ENCODE results near the gene MAMDC2.

Gene MAMDC2

DNA sequence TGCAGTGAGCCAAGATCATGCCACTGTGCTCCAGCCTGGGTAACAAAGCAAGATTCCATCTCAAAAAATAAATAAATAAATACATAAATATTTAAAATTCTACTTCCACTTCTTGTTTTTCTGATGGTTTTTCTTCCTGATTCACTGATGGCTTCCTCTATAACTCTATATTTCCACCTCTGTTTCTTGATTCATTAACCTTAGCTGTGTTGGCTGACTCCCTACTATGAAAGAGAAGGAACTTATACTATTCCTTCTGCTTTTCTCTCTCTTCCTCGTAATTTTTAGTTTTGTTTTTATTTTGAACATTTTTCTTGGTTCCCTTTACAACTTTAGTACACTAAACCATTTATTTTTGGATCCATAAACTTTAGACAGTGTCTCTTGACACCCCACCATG, 103.5 kb downstream of the MAMDC2 start:
- no peak overlapping the region for H3K4me3 ChIP-seq (ENCODE audit: low read depth, low read length)
- DNase-seq (ENCODE audit: low read depth), result no peak
- TF ChIP-seq, protein P1, sequence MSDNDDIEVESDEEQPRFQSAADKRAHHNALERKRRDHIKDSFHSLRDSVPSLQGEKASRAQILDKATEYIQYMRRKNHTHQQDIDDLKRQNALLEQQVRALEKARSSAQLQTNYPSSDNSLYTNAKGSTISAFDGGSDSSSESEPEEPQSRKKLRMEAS (IDR thresholded peaks at IDR 0.05; ENCODE audit: low read depth, low read length), result no peak
- TF ChIP-seq MYC (IDR thresholded peaks at IDR 0.05; ENCODE audit: low read depth, low read length) (no peak), POLR2A (IDR thresholded peaks at IDR 0.05; ENCODE audit: extremely low read depth, insufficient read length) (no peak)
- TF ChIP-seq, protein P2, sequence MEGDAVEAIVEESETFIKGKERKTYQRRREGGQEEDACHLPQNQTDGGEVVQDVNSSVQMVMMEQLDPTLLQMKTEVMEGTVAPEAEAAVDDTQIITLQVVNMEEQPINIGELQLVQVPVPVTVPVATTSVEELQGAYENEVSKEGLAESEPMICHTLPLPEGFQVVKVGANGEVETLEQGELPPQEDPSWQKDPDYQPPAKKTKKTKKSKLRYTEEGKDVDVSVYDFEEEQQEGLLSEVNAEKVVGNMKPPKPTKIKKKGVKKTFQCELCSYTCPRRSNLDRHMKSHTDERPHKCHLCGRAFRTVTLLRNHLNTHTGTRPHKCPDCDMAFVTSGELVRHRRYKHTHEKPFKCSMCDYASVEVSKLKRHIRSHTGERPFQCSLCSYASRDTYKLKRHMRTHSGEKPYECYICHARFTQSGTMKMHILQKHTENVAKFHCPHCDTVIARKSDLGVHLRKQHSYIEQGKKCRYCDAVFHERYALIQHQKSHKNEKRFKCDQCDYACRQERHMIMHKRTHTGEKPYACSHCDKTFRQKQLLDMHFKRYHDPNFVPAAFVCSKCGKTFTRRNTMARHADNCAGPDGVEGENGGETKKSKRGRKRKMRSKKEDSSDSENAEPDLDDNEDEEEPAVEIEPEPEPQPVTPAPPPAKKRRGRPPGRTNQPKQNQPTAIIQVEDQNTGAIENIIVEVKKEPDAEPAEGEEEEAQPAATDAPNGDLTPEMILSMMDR (IDR thresholded peaks at IDR 0.05; ENCODE audit: low read depth, low read length), result no peak

DNA sequence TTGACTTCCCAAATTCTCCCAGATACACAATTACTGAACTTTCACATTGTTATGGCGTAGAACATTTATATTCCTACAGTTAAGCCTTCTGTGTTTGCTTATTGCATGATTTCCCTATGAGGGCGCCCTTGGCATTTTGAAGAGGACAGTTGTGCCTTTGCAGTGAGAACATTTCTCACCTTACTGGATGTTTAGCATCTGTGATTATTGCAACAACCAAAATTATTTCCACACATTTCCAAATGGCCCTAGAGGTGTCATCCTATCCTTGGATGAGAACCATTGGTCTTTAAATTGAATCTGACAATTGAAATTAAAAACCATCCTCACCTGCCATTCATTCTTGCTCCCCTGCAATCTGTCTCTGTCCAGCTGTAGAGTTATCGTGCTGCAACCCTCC, 104.0 kb downstream of the MAMDC2 start:
- no peak overlapping the region for H3K4me3 ChIP-seq (ENCODE audit: low read depth, low read length)
- TF ChIP-seq, protein P2 (IDR thresholded peaks at IDR 0.05; ENCODE audit: low read depth, low read length), result no peak
- TF ChIP-seq POLR2A (IDR thresholded peaks at IDR 0.05; ENCODE audit: extremely low read depth, insufficient read length), result no peak
- TF ChIP-seq, protein P1 (IDR thresholded peaks at IDR 0.05; ENCODE audit: low read depth, low read length), result no peak
- no peak for TF ChIP-seq MYC (IDR thresholded peaks at IDR 0.05; ENCODE audit: low read depth, low read length)
- no peak for DNase-seq (ENCODE audit: low read depth)

DNA sequence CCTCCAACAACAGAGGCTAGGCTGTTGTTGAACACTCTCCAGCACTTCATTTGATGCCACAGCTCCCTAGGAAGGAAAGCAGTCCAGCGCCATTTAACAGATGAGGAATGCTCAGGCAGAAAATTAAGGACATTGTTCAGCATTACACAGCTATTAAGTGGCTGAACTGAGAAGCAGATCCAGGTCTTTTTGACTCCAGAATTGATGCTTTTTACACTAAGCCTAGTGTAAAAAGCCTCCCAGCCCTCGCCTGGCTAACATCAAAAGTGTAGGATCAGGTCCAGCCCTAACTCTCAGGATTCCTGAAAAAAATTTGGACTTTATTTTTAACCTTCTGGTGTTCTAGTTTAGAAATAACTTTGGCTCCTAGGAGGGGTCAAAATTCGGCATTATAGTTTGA, 108.7 kb downstream of the MAMDC2 start:
- DNase-seq (ENCODE audit: low read depth), result no peak
- TF ChIP-seq MYC (IDR thresholded peaks at IDR 0.05; ENCODE audit: low read depth, low read length), result no peak
- TF ChIP-seq, protein P1 (IDR thresholded peaks at IDR 0.05; ENCODE audit: low read depth, low read length), result no peak
- TF ChIP-seq, protein P2 (IDR thresholded peaks at IDR 0.05; ENCODE audit: low read depth, low read length), result no peak
- no peak for TF ChIP-seq POLR2A (IDR thresholded peaks at IDR 0.05; ENCODE audit: extremely low read depth, insufficient read length)

DNA sequence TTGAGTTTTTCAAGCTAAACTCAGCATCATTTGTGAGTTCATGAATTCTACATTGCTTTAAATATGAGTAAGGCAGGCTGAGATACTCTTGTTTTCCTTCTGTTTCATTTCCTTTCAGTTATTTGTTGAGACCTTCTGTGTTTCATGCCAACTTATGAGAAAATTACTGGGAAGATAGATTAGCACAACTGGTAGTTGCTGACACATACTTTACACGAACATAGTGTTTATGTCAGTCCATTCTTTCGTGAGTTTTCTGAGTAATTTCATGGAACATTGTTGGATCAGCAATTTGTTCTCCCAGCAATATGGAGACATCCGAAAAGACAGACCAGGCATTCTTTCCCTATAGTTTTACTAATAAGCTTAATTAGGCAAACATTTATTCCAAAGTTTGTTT, 113.1 kb downstream of the MAMDC2 start:
- H3K4me3 ChIP-seq (ENCODE audit: low read depth, low read length), result no peak overlapping the region
- no peak for DNase-seq (ENCODE audit: low read depth)
- TF ChIP-seq, protein P1 (IDR thresholded peaks at IDR 0.05; ENCODE audit: low read depth, low read length), result no peak
- TF ChIP-seq, protein P2 (IDR thresholded peaks at IDR 0.05; ENCODE audit: low read depth, low read length), result no peak
- TF ChIP-seq POLR2A (IDR thresholded peaks at IDR 0.05; ENCODE audit: extremely low read depth, insufficient read length) (no peak), MYC (IDR thresholded peaks at IDR 0.05; ENCODE audit: low read depth, low read length) (no peak)

More for the DNA sequence above, 108.7 kb downstream of the MAMDC2 start:
- no peak overlapping the region for H3K4me3 ChIP-seq (ENCODE audit: low read depth, low read length)

DNA sequence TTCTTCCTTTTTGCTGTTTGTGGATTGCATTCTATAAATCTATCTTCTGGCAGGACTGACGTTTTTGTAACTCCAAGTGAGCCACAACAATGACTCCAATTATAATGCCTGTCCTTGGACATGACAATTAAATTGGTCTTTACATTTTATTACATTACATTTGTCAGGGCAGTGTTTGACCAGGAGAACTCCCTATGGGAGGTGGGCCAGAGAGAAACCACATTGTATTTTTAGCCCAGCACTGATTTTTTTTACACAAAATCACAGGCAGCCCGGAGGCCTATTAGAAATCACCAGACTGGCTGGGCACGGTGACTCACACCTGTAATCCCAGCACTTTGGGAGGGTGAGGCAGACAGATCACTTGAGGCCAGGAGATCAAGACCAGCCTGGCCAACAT, 116.0 kb downstream of the MAMDC2 start:
- no peak for DNase-seq (ENCODE audit: low read depth)
- H3K4me3 ChIP-seq (ENCODE audit: low read depth, low read length), result no peak overlapping the region
- TF ChIP-seq, protein P2 (IDR thresholded peaks at IDR 0.05; ENCODE audit: low read depth, low read length), result no peak
- no peak for TF ChIP-seq POLR2A (IDR thresholded peaks at IDR 0.05; ENCODE audit: extremely low read depth, insufficient read length)

All from NB4 (cell line).